Duodenal mucosa (tissue), 2 donors: ENCODE data around the gene CHTF8.

Source experiments
- H3K27ac ChIP-seq: one replicate; pipeline ENCODE4 v1.7.0; 2013; ENCODE audit warnings: low read depth, low read length
- H3K27me3 ChIP-seq, 2 donors: one replicate each; pipeline ENCODE4 v1.7.0; 2013; ENCODE audit warnings: low read length in 2 of 2, control low read depth in 1 of 2; ENCODE audit not compliant: insufficient read depth in 2 of 2, control insufficient read depth in 1 of 2
- H3K36me3 ChIP-seq, 2 donors: one replicate each; pipeline ENCODE4 v1.7.0; 2013; ENCODE audit warnings: low read length in 2 of 2, control low read depth in 1 of 2; ENCODE audit not compliant: insufficient read depth in 2 of 2, control insufficient read depth in 1 of 2
- H3K4me1 ChIP-seq, 2 donors: one replicate each; pipeline ENCODE4 v1.7.0; 2013; ENCODE audit warnings: low read length in 2 of 2, control low read depth in 1 of 2; ENCODE audit not compliant: insufficient read depth in 2 of 2, control insufficient read depth in 1 of 2
- H3K4me3 ChIP-seq, 2 donors: one replicate each; pipeline ENCODE4 v1.7.0; 2013; ENCODE audit warnings: low read length in 2 of 2, low read depth in 1 of 2
- H3K9ac ChIP-seq, 2 donors: one replicate each; pipeline ENCODE4 v1.7.0; 2013; ENCODE audit warnings: low read length in 2 of 2, low read depth in 1 of 2
- H3K9me3 ChIP-seq, 2 donors: one replicate each; pipeline ENCODE4 v1.7.0; 2013; ENCODE audit warnings: low read length in 2 of 2, control low read depth in 1 of 2; ENCODE audit not compliant: control insufficient read depth in 1 of 2

Gene CHTF8

DNA sequence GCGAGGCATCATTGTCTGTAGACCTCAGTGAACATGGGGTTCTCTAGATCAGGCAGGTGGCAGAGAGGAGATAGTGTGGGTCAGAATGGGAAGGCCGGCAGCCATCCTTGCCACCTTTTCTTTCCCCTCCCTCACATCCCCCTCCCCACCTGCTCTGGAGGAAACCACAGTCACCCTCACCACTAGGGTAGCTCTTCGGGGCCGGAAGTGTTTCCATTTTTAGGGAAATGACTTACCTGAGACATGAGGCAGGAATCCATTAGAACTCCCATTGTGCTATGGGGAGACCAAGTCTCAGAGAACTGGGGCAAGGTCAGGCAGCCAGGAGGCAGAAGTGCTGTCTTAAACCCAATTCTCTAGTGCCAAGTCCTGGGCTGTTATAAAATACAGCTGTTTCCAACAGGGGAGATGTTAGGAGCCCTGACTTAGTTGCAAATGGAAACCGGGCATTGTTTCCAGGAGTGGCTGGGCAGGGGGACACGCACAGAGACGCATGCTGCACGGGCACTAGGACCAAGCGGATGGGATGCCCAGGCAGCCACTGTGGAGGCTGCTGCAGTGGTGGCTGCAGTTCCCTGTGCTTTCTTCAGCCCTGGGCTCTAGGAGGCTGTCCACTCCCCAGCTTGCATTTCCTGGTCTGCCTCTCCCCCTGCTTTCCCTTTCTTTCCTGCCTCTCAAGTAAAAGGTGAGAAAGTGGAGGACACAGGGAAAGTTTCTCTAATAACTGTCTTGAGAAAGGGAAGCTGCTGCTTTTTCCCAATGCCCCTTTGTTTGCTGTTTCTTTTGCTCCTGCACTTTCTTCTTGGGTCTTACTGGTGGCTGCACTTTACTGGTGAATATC is 24.1 kb downstream of the CHTF8 start:
- Histone ChIP-seq H3K27me3 (peaks cover 5 to 17% of the 10 kb centered on the region in 2 donors), H3K4me1 (peaks cover 14 to 17% of the 10 kb centered on the region in 2 donors)

DNA sequence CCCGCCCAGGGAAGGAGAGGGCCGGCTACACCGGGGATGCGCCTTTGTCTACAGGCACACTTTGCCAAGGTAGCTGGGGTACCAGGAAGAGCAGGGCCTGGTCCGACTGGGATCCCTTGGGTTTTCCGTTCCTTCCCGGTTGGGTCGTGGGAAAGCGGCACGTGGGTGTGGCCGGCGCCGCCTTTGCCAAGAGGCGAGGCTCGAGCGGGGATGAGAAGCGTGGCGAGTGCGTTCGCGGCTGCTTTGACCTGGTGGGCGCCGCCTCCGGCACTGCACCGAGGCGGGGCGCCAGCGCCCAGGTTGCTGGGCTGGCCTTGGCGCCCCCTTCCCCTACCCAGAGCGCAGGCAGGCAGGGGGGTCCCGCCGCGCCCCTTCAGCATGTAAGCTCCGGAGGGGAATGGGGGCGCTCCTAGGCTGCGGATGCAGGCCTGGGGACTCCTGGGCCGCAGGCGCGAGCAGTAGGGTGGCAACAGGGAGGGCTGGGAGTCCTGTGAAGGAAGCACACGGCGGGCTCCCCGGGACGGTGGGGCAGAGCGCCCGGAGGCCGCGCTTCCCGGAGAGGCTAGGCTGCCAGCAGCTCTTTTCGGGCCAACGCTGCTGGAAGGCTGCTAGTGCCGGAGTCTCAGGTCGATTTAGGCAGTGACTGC is 24.9 kb downstream of the CHTF8 start:
- peak overlapping the region; percentile 25 to 47 for H3K9ac ChIP-seq
- peaks cover 14 to 17% of the 10 kb centered on the region in 2 donors for H3K4me1 ChIP-seq
- peak overlapping the region; percentile 62 to 77 for H3K4me3 ChIP-seq
- H3K36me3 ChIP-seq = peaks cover 16 to 26% of the 10 kb centered on the region in 2 donors
- H3K27ac ChIP-seq = no peak overlapping the region
- H3K9me3 ChIP-seq = no peaks in the 10 kb centered on the region
- peaks cover 5 to 17% of the 10 kb centered on the region in 2 donors for H3K27me3 ChIP-seq

More for the DNA sequence above, 24.1 kb downstream of the CHTF8 start:
- H3K36me3 ChIP-seq = peaks cover 16 to 32% of the 10 kb centered on the region in 2 donors
- no peaks in the 10 kb centered on the region for H3K9me3 ChIP-seq
- H3K4me3 ChIP-seq = peak overlapping the region; percentile 62 to 77
- no peak overlapping the region for H3K27ac ChIP-seq
- H3K9ac ChIP-seq = peak overlapping the region in 1 of 2 donors; percentile 25

DNA sequence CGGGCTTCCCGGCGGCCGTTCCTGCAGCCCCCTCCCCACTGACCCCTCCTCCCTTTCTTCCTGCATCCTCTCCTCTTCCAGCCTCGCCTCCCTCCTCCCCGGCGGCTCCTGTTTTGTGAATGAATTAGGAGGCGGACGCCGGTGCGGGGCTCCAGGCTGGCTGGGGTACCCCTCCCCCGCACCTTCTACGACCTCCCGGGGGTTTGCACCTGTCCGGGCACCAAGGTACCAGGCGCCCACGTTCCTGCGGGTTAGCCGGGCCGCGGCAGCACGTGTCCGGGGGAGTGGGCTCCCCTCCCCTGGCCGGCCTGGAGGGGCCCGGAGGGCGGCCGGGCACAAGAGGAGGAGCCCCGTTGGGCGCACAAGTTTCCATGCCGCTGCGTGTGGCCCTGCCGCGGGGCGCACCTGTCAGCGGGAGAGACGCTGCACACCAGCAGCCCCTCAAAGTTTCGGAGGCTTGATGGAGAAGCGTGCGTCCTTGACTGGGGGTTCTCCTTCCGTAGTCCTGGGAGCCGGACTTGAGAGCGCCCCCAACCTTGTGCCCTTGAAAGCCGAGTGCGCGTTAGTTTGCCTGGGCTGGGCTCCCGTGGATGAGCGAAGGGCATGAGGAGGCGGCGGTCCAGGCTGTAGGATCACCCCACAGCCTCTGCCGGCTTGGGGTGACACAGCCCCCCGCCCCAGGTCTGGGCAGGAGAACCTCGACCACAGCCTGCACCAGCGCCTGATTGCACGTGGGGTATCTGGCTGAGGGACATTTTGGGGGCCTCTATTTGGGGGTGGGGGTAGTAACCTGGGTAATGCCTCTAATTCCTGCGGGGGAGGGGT is 25.7 kb downstream of the CHTF8 start:
- H3K9ac ChIP-seq = peak overlapping the region in 1 of 2 donors; percentile 47
- H3K27ac ChIP-seq = no peak overlapping the region
- peaks cover 16 to 20% of the 10 kb centered on the region in 2 donors for H3K36me3 ChIP-seq
- peak overlapping the region; percentile 62 to 77 for H3K4me3 ChIP-seq
- peaks cover 5 to 17% of the 10 kb centered on the region in 2 donors for H3K27me3 ChIP-seq
- H3K9me3 ChIP-seq = no peaks in the 10 kb centered on the region
- H3K4me1 ChIP-seq = peaks cover 14 to 17% of the 10 kb centered on the region in 2 donors

DNA sequence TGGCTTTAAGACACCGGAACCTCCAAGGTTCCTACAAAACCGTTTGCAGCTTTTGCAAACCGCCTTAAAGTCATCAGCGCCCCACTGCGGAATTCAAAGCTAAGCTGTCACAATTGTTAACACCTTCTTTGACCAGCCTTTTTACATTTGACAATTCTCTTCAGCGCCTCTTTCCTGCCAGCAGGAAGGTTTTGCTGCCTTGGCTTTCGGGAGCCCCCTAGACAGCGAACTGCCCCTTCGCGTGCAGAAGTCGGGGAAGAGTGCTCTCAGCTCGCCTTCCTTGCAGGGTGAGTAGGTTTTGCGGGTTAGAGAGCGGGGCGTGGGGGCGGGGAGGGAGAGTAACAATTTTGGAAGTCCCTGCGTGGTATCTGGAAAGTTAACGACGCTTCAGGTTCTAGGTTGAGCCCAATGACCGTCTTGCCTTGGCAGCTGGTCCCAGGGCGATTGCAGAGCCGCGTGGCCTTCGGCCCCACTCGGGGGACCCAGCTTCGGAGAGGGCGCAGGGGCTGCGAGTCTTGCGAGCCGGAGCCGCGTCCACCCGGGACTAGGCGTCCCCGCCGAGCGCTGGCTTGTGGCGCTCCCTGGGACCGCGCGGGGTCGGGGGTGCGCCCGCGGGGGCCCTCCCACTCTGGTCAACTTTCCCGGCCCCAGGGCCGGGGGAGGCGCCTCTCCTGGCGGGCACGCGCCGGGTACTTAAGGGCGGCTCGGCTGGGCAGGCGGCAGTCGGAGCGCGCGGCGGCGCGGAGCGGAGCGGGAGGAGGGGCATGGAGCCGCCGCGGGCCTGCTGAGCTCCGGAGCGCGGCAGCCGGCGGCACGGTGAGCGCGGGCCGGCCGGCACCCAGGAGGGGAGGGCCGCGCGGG is 26.7 kb downstream of the CHTF8 start, which contains the start of gene HAS3:
TSS of gene HAS3 (plus strand) at position 153 of the 861 bp plus-strand sequence. CDS start 3,743 bp downstream, outside the sequence.
- Histone ChIP-seq H3K9ac (peak within 1 kb of the TSS in 1 of 2 donors; percentile 47), H3K9me3 (no peaks in the 10 kb centered on the region), H3K4me3 (peak within 1 kb of the TSS; percentile 73 to 77), H3K27me3 (peaks cover 5 to 17% of the 10 kb centered on the region in 2 donors), H3K4me1 (peaks cover 14 to 17% of the 10 kb centered on the region in 2 donors), H3K36me3 (peaks cover 14 to 15% of the 10 kb centered on the region in 2 donors), H3K27ac (no peak within 1 kb of the TSS)

DNA sequence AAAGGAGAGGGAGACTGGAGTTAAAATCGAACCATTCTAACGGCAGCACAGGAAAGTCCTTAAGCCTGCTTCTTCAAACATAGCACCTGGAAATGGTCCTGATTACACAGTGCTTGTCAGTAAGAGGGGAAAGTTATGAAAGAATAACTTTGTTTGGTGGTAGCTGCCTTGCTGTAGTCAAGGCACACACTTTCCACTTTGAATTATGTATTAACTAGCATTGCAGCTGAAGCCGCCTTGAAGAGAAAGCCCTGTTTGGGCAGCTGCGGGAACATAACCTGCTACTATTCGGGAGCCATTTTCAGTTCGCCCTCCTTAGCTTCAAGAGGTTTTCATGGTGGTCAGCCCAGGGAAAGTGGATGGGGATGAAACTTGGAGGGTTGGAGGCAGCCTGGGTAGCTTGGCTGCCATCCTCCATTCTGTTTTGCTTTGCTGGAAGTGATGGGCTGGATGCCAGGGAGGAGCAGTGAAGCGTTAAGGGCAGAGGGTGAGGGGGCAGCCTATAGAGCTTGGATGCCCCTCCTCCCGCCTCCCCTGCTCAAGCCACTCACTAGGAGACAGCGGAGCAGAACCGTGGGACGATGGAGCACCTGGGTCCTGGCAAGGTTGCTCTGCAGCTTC is 32.2 kb downstream of the CHTF8 start:
- Histone ChIP-seq H3K27ac (no peak overlapping the region), H3K4me3 (no peak overlapping the region)

DNA sequence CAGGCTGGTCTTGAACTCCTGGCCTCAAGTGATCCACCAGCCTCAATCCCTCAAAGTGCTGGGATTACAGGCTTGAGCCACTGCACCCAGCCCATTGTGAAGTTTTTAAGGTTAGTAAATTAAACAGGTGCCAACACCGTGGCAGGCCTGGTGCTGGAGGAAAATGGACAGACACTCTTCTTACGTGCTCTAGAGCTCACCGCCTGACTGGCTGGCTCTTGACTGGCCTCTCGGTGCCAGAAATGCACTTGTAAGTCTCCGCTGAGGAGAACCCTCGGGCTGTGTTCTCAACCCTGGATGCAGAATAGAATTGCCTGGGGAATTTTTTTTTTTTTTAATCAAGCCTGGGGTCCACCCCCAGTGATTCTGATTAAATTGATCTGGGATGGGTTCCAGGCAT is 37.2 kb downstream of the CHTF8 start:
- Histone ChIP-seq H3K27ac (no peak overlapping the region), H3K9me3 (no peaks in the 10 kb centered on the region), H3K4me3 (no peak overlapping the region), H3K27me3 (no peaks in the 10 kb centered on the region), H3K9ac (no peak overlapping the region), H3K4me1 (peaks cover 0 to under 1% of the 10 kb centered on the region in 2 donors), H3K36me3 (no peaks in the 10 kb centered on the region)

More for the DNA sequence above, 32.2 kb downstream of the CHTF8 start:
- H3K36me3 ChIP-seq = no peaks in the 10 kb centered on the region
- no peaks in the 10 kb centered on the region for H3K9me3 ChIP-seq
- H3K4me1 ChIP-seq = peaks cover 0 to under 1% of the 10 kb centered on the region in 2 donors
- H3K27me3 ChIP-seq = peaks cover 0 to under 1% of the 10 kb centered on the region in 2 donors
- no peak overlapping the region for H3K9ac ChIP-seq

DNA sequence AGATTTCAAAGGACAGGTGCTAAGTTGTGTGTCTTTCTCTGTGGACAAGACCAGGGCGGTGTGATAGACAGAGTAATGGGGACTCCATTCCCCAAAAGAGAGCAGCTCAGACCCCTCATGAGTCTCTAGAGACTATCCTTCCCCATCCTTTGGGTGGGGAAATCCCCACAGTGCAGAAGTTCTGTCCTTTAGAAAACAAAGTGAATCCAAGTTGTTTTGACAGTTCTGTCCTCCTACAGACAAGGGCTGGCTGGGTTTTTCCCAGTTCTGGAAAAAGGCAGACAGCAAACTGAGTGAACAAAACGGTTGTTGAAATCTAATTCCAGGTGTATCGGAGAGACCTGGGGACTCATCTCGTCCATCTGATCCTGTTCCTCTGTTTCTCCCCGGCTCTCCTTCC is 37.9 kb downstream of the CHTF8 start:
- no peak overlapping the region for H3K27ac ChIP-seq
- H3K9ac ChIP-seq = no peak overlapping the region
- H3K27me3 ChIP-seq = no peaks in the 10 kb centered on the region
- H3K36me3 ChIP-seq = no peaks in the 10 kb centered on the region
- H3K4me1 ChIP-seq = peaks cover 5 to 7% of the 10 kb centered on the region in 2 donors
- no peaks in the 10 kb centered on the region for H3K9me3 ChIP-seq
- no peak overlapping the region for H3K4me3 ChIP-seq

DNA sequence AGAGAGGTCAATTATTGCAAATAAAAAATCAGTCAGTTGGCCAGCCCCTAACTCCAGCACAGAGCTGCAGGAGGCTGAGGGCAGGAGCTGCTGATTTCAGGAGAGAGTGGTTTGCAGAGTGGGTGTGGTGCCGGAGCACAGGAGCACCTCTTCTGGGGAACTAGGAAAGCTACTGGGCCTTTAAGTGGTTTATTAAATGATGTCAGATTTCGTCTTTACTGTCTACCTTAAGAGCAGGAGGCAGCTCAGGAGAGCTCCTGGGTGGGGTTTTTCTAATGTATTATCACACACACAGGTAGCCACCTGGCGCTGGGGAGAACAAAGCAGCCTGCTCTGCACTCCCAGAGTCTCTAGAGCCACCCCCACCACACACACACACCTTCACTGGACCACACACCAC is 38.4 kb downstream of the CHTF8 start:
- peaks cover 10 to 12% of the 10 kb centered on the region in 2 donors for H3K4me1 ChIP-seq
- no peaks in the 10 kb centered on the region for H3K9me3 ChIP-seq
- no peak overlapping the region for H3K4me3 ChIP-seq
- no peaks in the 10 kb centered on the region for H3K27me3 ChIP-seq
- H3K9ac ChIP-seq = no peak overlapping the region
- H3K36me3 ChIP-seq = no peaks in the 10 kb centered on the region
- H3K27ac ChIP-seq = no peak overlapping the region
